Cardiac fibroblast (primary cell): ENCODE results near the gene ABLIM3.

Source experiments
- DNase-seq, 2 donors: peaks; one replicate each; pipeline versions ENCODE4 v3.0.0 to v3.0.0-alpha.2; 2010; ENCODE audit warnings: low read depth in 2 of 2
- H3K4me3 ChIP-seq, 2 donors: replicated peaks in 1 of 2; 1 replicate in 1 of 2; 2 replicates in 1 of 2; pipeline ENCODE4 v1.5.1; 2011; ENCODE audit warnings: low read depth in 2 of 2, low read length in 2 of 2, mild to moderate bottlenecking in 2 of 2, moderate library complexity in 1 of 2
- CTCF ChIP-seq: IDR thresholded peaks from one replicate; pipeline ENCODE4 v1.5.1; 2011; ENCODE audit warnings: low read depth, mild to moderate bottlenecking, low read length, inconsistent platforms

Gene ABLIM3

GRCh38 chr5:149161850-149162249, 20.6 kb downstream of the ABLIM3 start:
- H3K4me3 ChIP-seq: no peak overlapping the region
- no peak for TF ChIP-seq CTCF
- no peak for DNase-seq

- TF ChIP-seq CTCF: no peak
- DNase-seq: peak in 1 of 2 donors; percentile 71
- H3K4me3 ChIP-seq: no peak overlapping the region
Observed at GRCh38 chr5:149162401-149163084, 21.2 kb downstream of the ABLIM3 start.

DNA sequence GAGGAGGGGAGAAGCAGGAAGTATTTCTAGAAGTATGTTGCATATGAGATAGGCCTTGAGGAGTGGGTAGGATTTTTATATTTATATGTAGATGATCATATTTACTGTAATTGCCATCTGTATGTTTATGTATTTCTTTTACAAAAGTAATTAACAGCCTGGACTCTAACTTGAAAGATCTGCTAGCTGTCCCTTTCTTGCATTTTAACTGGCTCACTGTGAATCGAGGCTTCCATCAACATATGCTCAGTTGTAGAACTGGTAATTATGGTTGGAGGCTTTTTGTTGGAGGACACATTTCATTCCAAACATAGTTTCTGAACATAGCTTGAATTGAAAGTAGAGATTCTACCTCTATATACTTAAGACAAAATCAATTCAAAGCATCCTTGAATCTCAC, 23.4 kb downstream of the ABLIM3 start:
- no peak for DNase-seq
- H3K4me3 ChIP-seq: no peak overlapping the region
- TF ChIP-seq CTCF: no peak

- TF ChIP-seq CTCF: no peak
- peak; percentile 39 to 76 for DNase-seq
- no peak overlapping the region for H3K4me3 ChIP-seq
Observed at GRCh38 chr5:149166128-149166527, 24.8 kb downstream of the ABLIM3 start.

DNA sequence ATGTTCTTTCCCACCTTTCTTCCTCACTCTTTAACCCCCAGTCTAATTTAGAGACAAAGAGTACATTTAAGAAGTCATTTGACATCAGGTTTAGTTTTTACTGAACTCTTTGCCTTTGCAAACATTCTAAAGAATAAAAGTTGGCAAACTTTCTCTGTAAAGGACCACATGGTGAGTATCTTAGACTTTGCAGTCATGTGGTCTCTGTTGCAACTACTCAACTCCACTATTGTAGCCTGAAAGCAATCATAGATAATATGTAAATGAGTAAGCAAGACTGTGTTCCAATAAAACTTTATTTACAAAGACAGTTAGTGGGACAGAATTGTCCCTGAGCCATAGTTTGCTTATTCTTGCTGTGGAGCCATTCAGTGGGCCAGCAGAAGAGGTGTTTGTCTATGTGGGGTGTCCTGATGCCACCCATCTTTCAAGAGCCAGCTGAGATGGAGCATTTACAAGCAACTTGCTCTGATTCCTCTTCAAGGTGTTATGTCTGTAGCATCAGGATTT, 25.4 kb downstream of the ABLIM3 start:
- TF ChIP-seq CTCF: no peak
- peak; percentile 38 to 56 for DNase-seq

DNA sequence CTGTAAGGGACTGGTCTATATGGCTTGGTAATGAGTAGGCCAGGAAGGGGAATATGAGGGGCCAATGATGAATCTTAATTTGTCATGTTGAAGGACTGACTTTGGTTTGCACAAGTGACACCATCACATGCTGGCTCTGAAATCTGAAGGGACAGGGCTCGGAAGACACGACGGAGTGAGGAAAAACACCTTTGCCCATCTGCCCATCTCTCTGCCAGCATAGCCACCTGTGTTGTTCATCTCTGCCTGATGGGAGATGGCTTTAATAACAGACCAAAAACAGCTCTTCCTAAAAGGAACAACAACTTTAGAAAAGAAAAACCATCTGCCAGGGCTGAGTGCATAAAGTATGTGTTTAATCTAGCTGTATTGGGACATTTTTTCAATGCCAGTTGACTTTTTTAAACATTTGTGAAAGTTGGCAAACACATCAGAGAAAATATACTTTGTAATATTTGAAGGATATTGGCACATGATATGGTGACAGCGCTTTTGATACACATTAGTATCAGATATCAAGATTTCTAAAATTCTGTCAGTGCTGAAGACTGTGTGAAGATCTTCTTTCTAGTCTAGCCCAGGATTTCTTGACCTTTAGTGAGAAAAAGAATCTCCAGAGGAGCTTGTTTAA, 27.1 kb downstream of the ABLIM3 start:
- DNase-seq: no peak
- H3K4me3 ChIP-seq: no peak overlapping the region
- TF ChIP-seq CTCF: no peak

More for the DNA sequence above, 25.4 kb downstream of the ABLIM3 start:
- H3K4me3 ChIP-seq: no peak overlapping the region

- no peak overlapping the region for H3K4me3 ChIP-seq
- peak in 1 of 2 donors; percentile 34 for DNase-seq
- no peak for TF ChIP-seq CTCF
Observed at GRCh38 chr5:149170299-149170698, 29.0 kb downstream of the ABLIM3 start.
